ENCODE results near the gene TSPEAR.

GRCh38 chr21:44737706-44738354 is 26.5 kb upstream of the TSPEAR start:
- no peak for TF ChIP-seq CTCF (IDR thresholded peaks at IDR 0.05)
- no peak for TF ChIP-seq ATF3 (CRISPR knock-in tag; conservative IDR thresholded peaks at IDR 0.05)
- no peak for TF ChIP-seq SP1 (CRISPR knock-in tag; conservative IDR thresholded peaks at IDR 0.05)
